Measurements from ENCODE around the gene CCK.

CCK gene, protein sequence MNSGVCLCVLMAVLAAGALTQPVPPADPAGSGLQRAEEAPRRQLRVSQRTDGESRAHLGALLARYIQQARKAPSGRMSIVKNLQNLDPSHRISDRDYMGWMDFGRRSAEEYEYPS

DNA sequence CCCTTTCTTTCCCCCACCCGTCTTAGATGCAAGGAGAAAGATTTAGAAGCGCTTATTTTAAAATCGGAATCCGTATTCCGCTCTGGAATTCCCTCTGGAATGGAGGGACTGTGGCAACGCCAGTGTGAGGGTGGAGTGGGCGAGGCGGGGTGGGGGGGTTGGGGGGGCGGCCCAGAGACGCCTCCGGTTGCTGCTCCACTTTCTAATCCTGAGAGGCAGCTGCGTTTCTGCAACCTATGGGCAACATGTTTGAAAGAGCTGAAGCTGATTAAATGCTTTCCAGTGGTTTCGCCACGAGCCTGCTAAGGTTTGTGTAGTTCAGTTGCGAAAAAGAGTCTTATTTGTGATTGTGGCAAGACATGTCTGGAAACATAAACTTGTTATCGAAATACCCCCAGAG is at the start of gene CCK:
Gene CCK (minus strand): TSS at position 101 of the 400 bp plus-strand sequence. CDS start 2,555 bp downstream, outside the sequence.
- Histone ChIP-seq H3K9ac (no peak within 1 kb of the TSS), H2AFZ (ENCODE audit: low read depth) (no peak within 1 kb of the TSS), H3K27ac (no peak within 1 kb of the TSS), H3K36me3 (ENCODE audit: insufficient read depth) (no peaks in the 10 kb centered on the region), H4K20me1 (ENCODE audit: insufficient read depth) (no peaks in the 10 kb centered on the region), H3K4me2 (no peak within 1 kb of the TSS), H3K79me2 (ENCODE audit: insufficient read depth, low read depth) (no peaks in the 10 kb centered on the region), H3K27me3 (ENCODE audit: insufficient read depth, low read depth) (no peaks in the 10 kb centered on the region), H3K4me3 (IDR thresholded peaks at IDR 0.05; ENCODE audit: insufficient read depth, low read depth, low read length) (no peak within 1 kb of the TSS), H3K4me1 (ENCODE audit: low read depth, poor library complexity, severe bottlenecking) (no peaks in the 10 kb centered on the region)
- TF ChIP-seq, protein P1, sequence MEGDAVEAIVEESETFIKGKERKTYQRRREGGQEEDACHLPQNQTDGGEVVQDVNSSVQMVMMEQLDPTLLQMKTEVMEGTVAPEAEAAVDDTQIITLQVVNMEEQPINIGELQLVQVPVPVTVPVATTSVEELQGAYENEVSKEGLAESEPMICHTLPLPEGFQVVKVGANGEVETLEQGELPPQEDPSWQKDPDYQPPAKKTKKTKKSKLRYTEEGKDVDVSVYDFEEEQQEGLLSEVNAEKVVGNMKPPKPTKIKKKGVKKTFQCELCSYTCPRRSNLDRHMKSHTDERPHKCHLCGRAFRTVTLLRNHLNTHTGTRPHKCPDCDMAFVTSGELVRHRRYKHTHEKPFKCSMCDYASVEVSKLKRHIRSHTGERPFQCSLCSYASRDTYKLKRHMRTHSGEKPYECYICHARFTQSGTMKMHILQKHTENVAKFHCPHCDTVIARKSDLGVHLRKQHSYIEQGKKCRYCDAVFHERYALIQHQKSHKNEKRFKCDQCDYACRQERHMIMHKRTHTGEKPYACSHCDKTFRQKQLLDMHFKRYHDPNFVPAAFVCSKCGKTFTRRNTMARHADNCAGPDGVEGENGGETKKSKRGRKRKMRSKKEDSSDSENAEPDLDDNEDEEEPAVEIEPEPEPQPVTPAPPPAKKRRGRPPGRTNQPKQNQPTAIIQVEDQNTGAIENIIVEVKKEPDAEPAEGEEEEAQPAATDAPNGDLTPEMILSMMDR (conservative IDR thresholded peaks at IDR 0.05; ENCODE audit: low read depth, low read length) = no peak

DNA sequence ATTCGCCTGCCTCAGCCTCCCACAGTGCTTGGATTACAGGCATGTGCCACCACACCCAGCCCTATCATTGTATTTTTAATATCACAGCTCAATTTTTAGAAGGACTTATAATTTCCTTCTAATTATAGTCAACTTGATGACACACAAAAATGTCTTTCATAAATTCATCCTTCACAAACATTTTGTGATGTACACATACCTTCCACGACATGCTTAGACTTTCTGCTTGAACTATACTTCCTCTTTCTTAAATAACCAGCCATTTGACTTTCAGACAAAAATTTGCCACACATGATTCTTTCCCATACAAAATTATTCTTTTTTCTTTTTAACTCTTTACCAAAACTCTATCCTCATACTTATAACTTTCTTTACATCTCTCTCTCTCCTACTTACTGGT is 48.4 kb upstream of the CCK start:
- Histone ChIP-seq H3K27ac (no peak overlapping the region), H3K4me1 (ENCODE audit: low read depth, poor library complexity, severe bottlenecking) (no peaks in the 10 kb centered on the region), H3K9ac (no peak overlapping the region), H3K79me2 (ENCODE audit: insufficient read depth, low read depth) (no peaks in the 10 kb centered on the region), H3K4me2 (no peak overlapping the region), H3K4me3 (IDR thresholded peaks at IDR 0.05; ENCODE audit: insufficient read depth, low read depth, low read length) (no peak overlapping the region), H3K36me3 (ENCODE audit: insufficient read depth) (no peaks in the 10 kb centered on the region), H4K20me1 (ENCODE audit: insufficient read depth) (no peaks in the 10 kb centered on the region), H2AFZ (ENCODE audit: low read depth) (no peak overlapping the region), H3K27me3 (ENCODE audit: insufficient read depth, low read depth) (no peaks in the 10 kb centered on the region)
- TF ChIP-seq, protein P1 (conservative IDR thresholded peaks at IDR 0.05; ENCODE audit: low read depth, low read length) = no peak

DNA sequence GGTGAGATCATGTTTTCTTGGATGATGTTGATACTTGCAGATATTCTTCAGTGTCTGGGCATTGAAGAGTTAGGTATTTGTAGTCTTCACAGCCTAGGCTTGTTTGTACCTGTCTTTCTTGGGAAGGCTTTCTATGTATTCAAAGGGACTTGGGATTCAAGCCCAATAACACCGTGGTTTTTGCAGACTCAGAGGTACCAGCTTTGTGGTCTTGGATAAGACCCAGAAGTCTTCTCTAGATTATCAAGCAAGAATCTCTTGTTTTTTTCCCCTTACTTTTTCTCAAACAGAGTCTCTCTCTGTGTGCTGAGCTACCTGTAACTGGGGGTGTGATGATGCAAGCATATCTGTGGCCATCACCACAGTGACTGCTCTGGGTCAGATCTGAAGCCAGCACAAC is 42.7 kb upstream of the CCK start:
- H3K4me2 ChIP-seq = no peak overlapping the region
- H4K20me1 ChIP-seq (ENCODE audit: insufficient read depth) = no peaks in the 10 kb centered on the region
- no peaks in the 10 kb centered on the region for H3K27me3 ChIP-seq (ENCODE audit: insufficient read depth, low read depth)
- H3K27ac ChIP-seq = no peak overlapping the region
- H3K4me3 ChIP-seq (IDR thresholded peaks at IDR 0.05; ENCODE audit: insufficient read depth, low read depth, low read length) = no peak overlapping the region
- no peaks in the 10 kb centered on the region for H3K4me1 ChIP-seq (ENCODE audit: low read depth, poor library complexity, severe bottlenecking)
- no peaks in the 10 kb centered on the region for H3K36me3 ChIP-seq (ENCODE audit: insufficient read depth)
- TF ChIP-seq, protein P1 (conservative IDR thresholded peaks at IDR 0.05; ENCODE audit: low read depth, low read length) = no peak
- H3K9ac ChIP-seq = no peak overlapping the region
- no peaks in the 10 kb centered on the region for H3K79me2 ChIP-seq (ENCODE audit: insufficient read depth, low read depth)
- no peak overlapping the region for H2AFZ ChIP-seq (ENCODE audit: low read depth)

DNA sequence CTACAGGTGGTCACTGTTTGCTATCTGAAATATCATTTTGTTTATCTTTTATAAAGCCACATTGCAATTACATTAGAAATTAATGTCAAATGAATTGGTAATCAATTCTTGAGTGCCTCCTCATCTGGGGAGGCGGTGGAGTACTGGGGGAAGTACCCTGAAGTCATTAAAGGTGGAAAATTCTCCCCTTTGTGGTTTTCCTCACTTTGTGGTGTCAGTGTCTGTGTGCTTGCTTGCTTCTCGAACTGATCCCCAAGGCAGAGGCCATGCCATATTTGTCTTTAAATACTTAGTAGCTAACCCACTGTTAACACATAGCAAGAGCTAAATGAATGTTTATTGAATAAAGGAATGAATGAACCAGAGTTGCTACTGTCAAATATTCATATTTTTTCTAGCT is 40.5 kb upstream of the CCK start:
- no peaks in the 10 kb centered on the region for H4K20me1 ChIP-seq (ENCODE audit: insufficient read depth)
- H3K4me1 ChIP-seq (ENCODE audit: low read depth, poor library complexity, severe bottlenecking) = no peaks in the 10 kb centered on the region

More for the DNA sequence above, 40.5 kb upstream of the CCK start:
- H3K27ac ChIP-seq = no peak overlapping the region
- H3K9ac ChIP-seq = no peak overlapping the region
- H3K27me3 ChIP-seq (ENCODE audit: insufficient read depth, low read depth) = no peaks in the 10 kb centered on the region
- TF ChIP-seq, protein P1 (conservative IDR thresholded peaks at IDR 0.05; ENCODE audit: low read depth, low read length) = no peak
- no peak overlapping the region for H2AFZ ChIP-seq (ENCODE audit: low read depth)
- H3K4me3 ChIP-seq (IDR thresholded peaks at IDR 0.05; ENCODE audit: insufficient read depth, low read depth, low read length) = no peak overlapping the region
- no peaks in the 10 kb centered on the region for H3K79me2 ChIP-seq (ENCODE audit: insufficient read depth, low read depth)
- no peaks in the 10 kb centered on the region for H3K36me3 ChIP-seq (ENCODE audit: insufficient read depth)
- H3K4me2 ChIP-seq = no peak overlapping the region

Measured in KMS-11 (cell line).